ENCODE data around the gene USP8.

DNA sequence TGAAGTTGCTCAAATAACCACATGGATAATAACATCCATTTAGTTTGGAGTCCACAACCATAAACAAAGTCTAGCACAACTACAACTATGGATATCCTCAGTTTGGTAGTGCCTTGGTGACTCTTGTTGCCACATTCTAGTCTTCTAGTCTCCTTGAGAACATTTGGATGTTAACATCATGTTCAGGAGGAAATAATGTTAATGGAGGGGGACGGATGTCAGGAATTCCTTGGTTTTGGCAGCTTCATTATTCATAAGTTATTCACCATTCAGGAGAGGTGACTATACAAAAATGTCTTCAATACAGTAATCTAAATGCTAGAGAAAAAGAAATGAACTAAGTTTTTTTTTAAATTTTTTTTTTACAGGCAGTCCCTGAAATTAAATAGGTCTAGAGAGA, 42.8 kb upstream of the USP8 start:
- TF ChIP-seq, protein P1, sequence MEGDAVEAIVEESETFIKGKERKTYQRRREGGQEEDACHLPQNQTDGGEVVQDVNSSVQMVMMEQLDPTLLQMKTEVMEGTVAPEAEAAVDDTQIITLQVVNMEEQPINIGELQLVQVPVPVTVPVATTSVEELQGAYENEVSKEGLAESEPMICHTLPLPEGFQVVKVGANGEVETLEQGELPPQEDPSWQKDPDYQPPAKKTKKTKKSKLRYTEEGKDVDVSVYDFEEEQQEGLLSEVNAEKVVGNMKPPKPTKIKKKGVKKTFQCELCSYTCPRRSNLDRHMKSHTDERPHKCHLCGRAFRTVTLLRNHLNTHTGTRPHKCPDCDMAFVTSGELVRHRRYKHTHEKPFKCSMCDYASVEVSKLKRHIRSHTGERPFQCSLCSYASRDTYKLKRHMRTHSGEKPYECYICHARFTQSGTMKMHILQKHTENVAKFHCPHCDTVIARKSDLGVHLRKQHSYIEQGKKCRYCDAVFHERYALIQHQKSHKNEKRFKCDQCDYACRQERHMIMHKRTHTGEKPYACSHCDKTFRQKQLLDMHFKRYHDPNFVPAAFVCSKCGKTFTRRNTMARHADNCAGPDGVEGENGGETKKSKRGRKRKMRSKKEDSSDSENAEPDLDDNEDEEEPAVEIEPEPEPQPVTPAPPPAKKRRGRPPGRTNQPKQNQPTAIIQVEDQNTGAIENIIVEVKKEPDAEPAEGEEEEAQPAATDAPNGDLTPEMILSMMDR (IDR thresholded peaks at IDR 0.05), result no peak
- no peak for TF ChIP-seq POLR2A (IDR thresholded peaks at IDR 0.05)

Measured in body of pancreas (tissue), 4 donors.